ENCODE results near the gene DCC.

- TF ChIP-seq, protein P1, sequence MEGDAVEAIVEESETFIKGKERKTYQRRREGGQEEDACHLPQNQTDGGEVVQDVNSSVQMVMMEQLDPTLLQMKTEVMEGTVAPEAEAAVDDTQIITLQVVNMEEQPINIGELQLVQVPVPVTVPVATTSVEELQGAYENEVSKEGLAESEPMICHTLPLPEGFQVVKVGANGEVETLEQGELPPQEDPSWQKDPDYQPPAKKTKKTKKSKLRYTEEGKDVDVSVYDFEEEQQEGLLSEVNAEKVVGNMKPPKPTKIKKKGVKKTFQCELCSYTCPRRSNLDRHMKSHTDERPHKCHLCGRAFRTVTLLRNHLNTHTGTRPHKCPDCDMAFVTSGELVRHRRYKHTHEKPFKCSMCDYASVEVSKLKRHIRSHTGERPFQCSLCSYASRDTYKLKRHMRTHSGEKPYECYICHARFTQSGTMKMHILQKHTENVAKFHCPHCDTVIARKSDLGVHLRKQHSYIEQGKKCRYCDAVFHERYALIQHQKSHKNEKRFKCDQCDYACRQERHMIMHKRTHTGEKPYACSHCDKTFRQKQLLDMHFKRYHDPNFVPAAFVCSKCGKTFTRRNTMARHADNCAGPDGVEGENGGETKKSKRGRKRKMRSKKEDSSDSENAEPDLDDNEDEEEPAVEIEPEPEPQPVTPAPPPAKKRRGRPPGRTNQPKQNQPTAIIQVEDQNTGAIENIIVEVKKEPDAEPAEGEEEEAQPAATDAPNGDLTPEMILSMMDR (IDR thresholded peaks at IDR 0.05) = no peak
- TF ChIP-seq POLR2A (IDR thresholded peaks at IDR 0.05) = no peak
These were observed 54.6 kb downstream of the DCC start for GRCh38 chr18:52394602-52395001.
